Activated T-helper 2 cell treated with anti-CD3 and anti-CD28 coated beads, Interferon-gamma antibody, Interleukin-2, Interleukin-4, amounts not matched to agents 10 μg/mL and 5 μg/mL and 100 μg/mL, durations not matched to agents 14 hours and 24 hours and 36 hours (primary cell): Measurements from ENCODE around the gene CHPF2. TPM values are rescaled to one million over a fixed set of nuclear protein-coding genes. Genes with fewer than 3 reads are reported as not detected.

Source experiments
- DNase-seq: peaks from one replicate; pipeline ENCODE4 v3.0.0; 2021; ENCODE audit warnings: low spot score
- H3K27ac Mint-ChIP-seq: one replicate; pipeline ENCODE4 v1.8.0; 2021; ENCODE audit warnings: mixed read lengths
- H3K27me3 Mint-ChIP-seq: one replicate; pipeline ENCODE4 v1.8.0; 2021; ENCODE audit warnings: low read depth, mixed read lengths
- H3K36me3 Mint-ChIP-seq: one replicate; pipeline ENCODE4 v1.8.0; 2021; ENCODE audit warnings: low read depth, mixed read lengths
- H3K4me1 Mint-ChIP-seq: one replicate; pipeline ENCODE4 v1.8.0; 2021; ENCODE audit warnings: low read depth, mixed read lengths
- H3K4me3 Mint-ChIP-seq: one replicate; pipeline ENCODE4 v1.8.0; 2021; ENCODE audit warnings: low read depth, mild to moderate bottlenecking, moderate library complexity, mixed read lengths
- H3K9me3 Mint-ChIP-seq: one replicate; pipeline ENCODE4 v1.8.0; 2021; ENCODE audit warnings: mixed read lengths
- intact Hi-C: fragments of 100-400 bp; cut with micrococcal nuclease; formaldehyde crosslinking; loops from one replicate; pipeline ENCODE4 v1.15.1; 2023
- total RNA-seq: library from RNA; stranded (reverse); gene quantifications from 2 replicates; pipeline ENCODE4 v1.2.3, GENCODE V29; 2022

Gene CHPF2
- total RNA-seq, 1 donor from 2014 or later: 46.0 TPM

- no peak overlapping the region for H3K27ac Mint-ChIP-seq
- intact Hi-C loops: no loop called here
- no peaks in the 10 kb centered on the region for H3K9me3 Mint-ChIP-seq
- H3K27me3 Mint-ChIP-seq: peaks cover 13% of the 10 kb centered on the region
- H3K36me3 Mint-ChIP-seq: no peaks in the 10 kb centered on the region
- H3K4me3 Mint-ChIP-seq: no peak overlapping the region
- no peak for DNase-seq
- peaks cover 8% of the 10 kb centered on the region for H3K4me1 Mint-ChIP-seq
Measured at GRCh38 chr7:151281686-151282085, 49.4 kb downstream of the CHPF2 start.

DNA sequence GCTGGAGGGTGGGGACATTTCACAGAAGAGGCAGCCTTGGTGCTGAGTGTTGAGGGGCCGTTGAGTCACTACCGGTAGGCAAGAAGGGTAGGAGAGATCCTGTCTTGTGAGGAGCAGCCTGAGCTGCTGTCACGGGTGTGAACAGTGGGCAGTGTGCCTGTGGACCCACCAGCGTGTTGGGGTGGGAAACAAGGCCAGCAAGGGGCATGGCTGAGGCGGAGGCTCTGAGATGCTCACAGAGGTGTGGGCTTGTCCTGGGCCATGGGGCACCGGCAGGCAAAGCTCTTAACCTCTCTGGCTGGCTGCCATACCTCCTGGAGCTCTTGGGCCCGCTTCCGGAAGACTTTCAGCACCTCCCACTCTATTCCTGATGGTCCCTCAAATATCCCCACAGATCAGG, 49.8 kb downstream of the CHPF2 start:
- Mint-ChIP-seq H3K27ac (no peak overlapping the region), H3K27me3 (peaks cover 13% of the 10 kb centered on the region), H3K4me3 (no peak overlapping the region), H3K36me3 (no peaks in the 10 kb centered on the region), H3K4me1 (peaks cover 7% of the 10 kb centered on the region), H3K9me3 (no peaks in the 10 kb centered on the region)
- intact Hi-C loops: no loop called here
- DNase-seq: no peak

- H3K27me3 Mint-ChIP-seq: peaks cover 16% of the 10 kb centered on the region
- DNase-seq: no peak
Measured at GRCh38 chr7:151283302-151283701, 51.0 kb downstream of the CHPF2 start.

DNA sequence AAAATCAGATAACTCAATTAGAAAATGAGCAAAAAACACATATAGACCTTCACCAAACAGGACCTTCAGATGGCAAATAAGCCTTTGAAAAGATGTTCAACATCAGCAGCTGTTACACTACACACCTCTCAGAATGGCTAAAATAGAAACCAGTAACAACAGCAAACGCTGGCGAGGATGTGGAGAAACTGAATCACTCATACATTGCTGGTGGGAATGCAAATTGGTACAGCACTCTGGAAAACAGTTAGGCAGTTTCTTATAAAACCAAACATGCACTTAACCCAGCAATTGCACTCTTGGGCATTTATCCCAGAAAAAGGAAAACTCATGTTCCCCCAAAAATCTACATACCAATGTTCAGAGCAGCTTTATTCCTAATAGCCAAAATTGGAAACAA, 53.9 kb downstream of the CHPF2 start:
- Mint-ChIP-seq H3K36me3 (no peaks in the 10 kb centered on the region), H3K9me3 (no peaks in the 10 kb centered on the region), H3K4me1 (no peaks in the 10 kb centered on the region), H3K27me3 (peaks cover 9% of the 10 kb centered on the region), H3K27ac (no peak overlapping the region), H3K4me3 (no peak overlapping the region)
- no peak for DNase-seq
- intact Hi-C loops: no loop called here

More at GRCh38 chr7:151283302-151283701, 51.0 kb downstream of the CHPF2 start:
- Mint-ChIP-seq H3K4me3 (no peak overlapping the region), H3K36me3 (no peaks in the 10 kb centered on the region), H3K9me3 (no peaks in the 10 kb centered on the region), H3K27ac (no peak overlapping the region), H3K4me1 (peaks cover 3% of the 10 kb centered on the region)
- intact Hi-C loops: no loop called here

Other genes starting within 250 kb of the CHPF2 start
- gene NOS3, start 241.5 kb upstream of the CHPF2 start, total RNA-seq: 9.8 TPM in 2 replicates
- gene ATG9B, start 208.0 kb upstream of the CHPF2 start, total RNA-seq: 5.0 and 6.4 TPM in 2 replicates
- 59.5 and 59.6 TPM in 2 replicates for gene ABCB8, start 204.0 kb upstream of the CHPF2 start, total RNA-seq
- gene ASIC3, start 184.0 kb upstream of the CHPF2 start, total RNA-seq: 3.3 and 4.0 TPM in 2 replicates
- 24.1 and 25.7 TPM in 2 replicates for gene CDK5, start 174.6 kb upstream of the CHPF2 start, total RNA-seq
- gene SLC4A2, start 172.9 kb upstream of the CHPF2 start, total RNA-seq: 106 and 109 TPM in 2 replicates
- 83.2 and 85.2 TPM in 2 replicates for gene FASTK, start 151.7 kb upstream of the CHPF2 start, total RNA-seq
- gene TMUB1, start 149.0 kb upstream of the CHPF2 start, total RNA-seq: 57.4 and 60.8 TPM in 2 replicates
- gene AGAP3, start 146.0 kb upstream of the CHPF2 start, total RNA-seq: 62.5 and 64.4 TPM in 2 replicates
- not detected in 2 replicates for gene GBX1, start 64.8 kb upstream of the CHPF2 start, total RNA-seq
- not detected in 2 replicates for gene ASB10, start 45.2 kb upstream of the CHPF2 start, total RNA-seq
- gene H2BK1, start 22.0 kb upstream of the CHPF2 start, total RNA-seq: not detected in 2 replicates
- 63.4 and 69.2 TPM in 2 replicates for gene ABCF2, start 5.3 kb upstream of the CHPF2 start, total RNA-seq
- 2.9 and 3.3 TPM in 2 replicates for gene SMARCD3, start 16.2 kb downstream of the CHPF2 start, total RNA-seq
- 49.2 and 57.0 TPM in 2 replicates for gene NUB1, start 109.3 kb downstream of the CHPF2 start, total RNA-seq
- not detected in 2 replicates for gene WDR86, start 177.6 kb downstream of the CHPF2 start, total RNA-seq
- not detected in 2 replicates for gene CRYGN, start 207.7 kb downstream of the CHPF2 start, total RNA-seq